Upper lobe of right lung (tissue), 1 donor: ENCODE measurements around the gene ACTA2. TPM values are rescaled to one million over a fixed set of nuclear protein-coding genes. Genes with fewer than 3 reads are reported as not detected.
A peak's percentile ranks its signal among the peaks of the same experiment; 100 is the strongest.
"Not testable (repeated sequence)": the region's sequence is repeated elsewhere in the genome, so short reads cannot be mapped to it uniquely, and the experiment has no call there.

Experiments used
- ATAC-seq: fragments of 200-7000 bp; cut with Tn5 transposase; one replicate; pipeline ENCODE4 v1.9.1; 2020; ENCODE audit warnings: mild to moderate bottlenecking, moderate library complexity
- DNase-seq: peaks from one replicate; pipeline ENCODE4 v3.0.0-alpha.2; 2020
- H3K27ac ChIP-seq: fragments of 200-600 bp; one replicate; pipeline ENCODE4 v1.8.0; 2022
- H3K27me3 ChIP-seq: fragments of 200-600 bp; one replicate; pipeline ENCODE4 v1.8.0; 2022; ENCODE audit warnings: mild to moderate bottlenecking
- H3K36me3 ChIP-seq: fragments of 200-600 bp; one replicate; pipeline ENCODE4 v1.8.0; 2022
- H3K4me1 ChIP-seq: fragments of 200-600 bp; one replicate; pipeline ENCODE4 v1.8.0; 2022
- H3K4me3 ChIP-seq: fragments of 200-600 bp; one replicate; pipeline ENCODE4 v1.8.0; 2022; ENCODE audit warnings: mild to moderate bottlenecking
- H3K9me3 ChIP-seq: fragments of 200-600 bp; one replicate; pipeline ENCODE4 v1.8.0; 2022
- CTCF ChIP-seq: fragments of 200-600 bp; IDR thresholded peaks from one replicate; pipeline ENCODE4 v1.8.0; 2022; ENCODE audit warnings: antibody characterized with exemption
- intact Hi-C: fragments of 100-400 bp; cut with DNase I; formaldehyde crosslinking; loops from one replicate; pipeline ENCODE4 v1.11.0; 2022
- total RNA-seq: library from RNA; stranded (reverse); fragmentation: NEBNext Ultra II Directional; extraction: Animal tissue kit (Norgen Biotek cat#: 25700); gene quantifications from one replicate; pipeline ENCODE4 v1.2.1, GENCODE V29; 2021
- donor health status: DM: no; HTN: yes; CAD: no; lungs with severe emphysema.

Gene ACTA2
- total RNA-seq, 1 donor from 2014 or later = 478 TPM

- Histone ChIP-seq H3K36me3 (peaks cover 34% of the 10 kb centered on the region), H3K9me3 (no peaks in the 10 kb centered on the region), H3K4me3 (no peak overlapping the region), H3K27ac (no peak overlapping the region), H3K4me1 (peaks cover 14% of the 10 kb centered on the region), H3K27me3 (no peaks in the 10 kb centered on the region)
- DNase-seq = peak; percentile 71
- TF ChIP-seq CTCF = peak; percentile 85
- intact Hi-C loops = loop anchor here (10.0 kb wide), 2 partner anchors 100 to 280 kb away; no protein-coding TSS in a partner anchor
- ATAC-seq = peak; percentile 85
Observed at GRCh38 chr10:88934900-88935672, 17.5 kb downstream of the ACTA2 start.

GRCh38 chr10:88933564-88933963 lies 19.0 kb downstream of the ACTA2 start:
- DNase-seq = no peak
- peaks cover 21% of the 10 kb centered on the region for H3K36me3 ChIP-seq
- H3K4me3 ChIP-seq = no peak overlapping the region
- no peaks in the 10 kb centered on the region for H3K27me3 ChIP-seq
- TF ChIP-seq CTCF = no peak
- H3K9me3 ChIP-seq = no peaks in the 10 kb centered on the region
- H3K27ac ChIP-seq = no peak overlapping the region
- no peak for ATAC-seq
- peaks cover 14% of the 10 kb centered on the region for H3K4me1 ChIP-seq
- intact Hi-C loops = loop anchor here (10.0 kb wide), 2 partner anchors 99 to 281 kb away; no protein-coding TSS in a partner anchor

GRCh38 chr10:88932539-88933256 lies 19.9 kb downstream of the ACTA2 start:
- peaks cover 14% of the 10 kb centered on the region for H3K4me1 ChIP-seq
- peak; percentile 90 for TF ChIP-seq CTCF
- H3K36me3 ChIP-seq = peaks cover 12% of the 10 kb centered on the region
- intact Hi-C loops = loop anchor here (10.0 kb wide), 2 partner anchors 98 to 282 kb away; no protein-coding TSS in a partner anchor
- H3K9me3 ChIP-seq = no peaks in the 10 kb centered on the region
- no peak overlapping the region for H3K27ac ChIP-seq
- peak; percentile 92 for ATAC-seq
- H3K4me3 ChIP-seq = no peak overlapping the region
- DNase-seq = no peak
- no peaks in the 10 kb centered on the region for H3K27me3 ChIP-seq

- H3K9me3 ChIP-seq, H3K27me3 ChIP-seq, H3K36me3 ChIP-seq, H3K27ac ChIP-seq, H3K4me3 ChIP-seq, DNase-seq, ATAC-seq: not testable (repeated sequence)
- H3K4me1 ChIP-seq = peaks cover 14% of the 10 kb centered on the region
- intact Hi-C loops = loop anchor here (10.0 kb wide), 2 partner anchors 97 to 283 kb away; no protein-coding TSS in a partner anchor
Observed at GRCh38 chr10:88932029-88932428, 20.5 kb downstream of the ACTA2 start.

GRCh38 chr10:88931548-88931947 lies 21.0 kb downstream of the ACTA2 start:
- TF ChIP-seq CTCF = no peak
- H3K4me1 ChIP-seq = peaks cover 14% of the 10 kb centered on the region
- ATAC-seq (no peak), DNase-seq (no peak)
- no peaks in the 10 kb centered on the region for H3K27me3 ChIP-seq
- H3K9me3 ChIP-seq = no peaks in the 10 kb centered on the region
- no peak overlapping the region for H3K4me3 ChIP-seq
- intact Hi-C loops = loop anchor here (10.0 kb wide), 2 partner anchors 97 to 283 kb away; no protein-coding TSS in a partner anchor
- no peak overlapping the region for H3K27ac ChIP-seq
- H3K36me3 ChIP-seq = peaks cover under 1% of the 10 kb centered on the region

GRCh38 chr10:88928254-88928653 lies 24.3 kb downstream of the ACTA2 start:
- Histone ChIP-seq H3K27me3 (no peaks in the 10 kb centered on the region), H3K27ac (no peak overlapping the region), H3K4me1 (peaks cover 6% of the 10 kb centered on the region), H3K9me3 (no peaks in the 10 kb centered on the region), H3K36me3 (no peaks in the 10 kb centered on the region), H3K4me3 (no peak overlapping the region)
- DNase-seq (no peak), ATAC-seq (no peak)
- intact Hi-C loops = no loop called here
- no peak for TF ChIP-seq CTCF
